Measurements from ENCODE around the gene TMEM270.
"Not testable (repeated sequence)": the region's sequence is repeated elsewhere in the genome, so short reads cannot be mapped to it uniquely, and the experiment has no call there.

Gene TMEM270, protein sequence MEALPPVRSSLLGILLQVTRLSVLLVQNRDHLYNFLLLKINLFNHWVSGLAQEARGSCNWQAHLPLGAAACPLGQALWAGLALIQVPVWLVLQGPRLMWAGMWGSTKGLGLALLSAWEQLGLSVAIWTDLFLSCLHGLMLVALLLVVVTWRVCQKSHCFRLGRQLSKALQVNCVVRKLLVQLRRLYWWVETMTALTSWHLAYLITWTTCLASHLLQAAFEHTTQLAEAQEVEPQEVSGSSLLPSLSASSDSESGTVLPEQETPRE

DNA sequence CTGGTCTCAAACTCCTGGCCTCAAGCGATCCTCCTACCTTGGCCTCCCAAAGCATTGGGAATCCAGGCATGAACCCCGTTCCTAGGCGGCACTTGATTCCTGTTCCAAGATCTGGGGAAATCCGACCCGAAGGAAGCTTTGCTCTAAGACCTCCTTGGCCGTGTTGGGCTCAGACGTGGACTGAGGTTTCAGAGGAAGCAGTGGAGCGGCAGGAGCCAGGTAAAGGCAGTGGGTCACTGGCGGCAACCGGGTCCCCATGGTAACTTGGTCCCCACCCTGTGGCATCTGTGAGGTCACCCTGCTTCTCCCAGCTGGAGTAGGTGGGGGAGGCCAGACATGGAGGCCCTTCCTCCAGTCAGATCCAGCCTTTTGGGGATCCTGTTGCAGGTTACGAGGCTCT lies at the start of gene TMEM270:
Gene TMEM270, plus strand, starts transcription at position 301 of the 400 bp plus-strand sequence. Its CDS starts 36 bp downstream, at position 337.
- no peak for FAIRE-seq

DNA sequence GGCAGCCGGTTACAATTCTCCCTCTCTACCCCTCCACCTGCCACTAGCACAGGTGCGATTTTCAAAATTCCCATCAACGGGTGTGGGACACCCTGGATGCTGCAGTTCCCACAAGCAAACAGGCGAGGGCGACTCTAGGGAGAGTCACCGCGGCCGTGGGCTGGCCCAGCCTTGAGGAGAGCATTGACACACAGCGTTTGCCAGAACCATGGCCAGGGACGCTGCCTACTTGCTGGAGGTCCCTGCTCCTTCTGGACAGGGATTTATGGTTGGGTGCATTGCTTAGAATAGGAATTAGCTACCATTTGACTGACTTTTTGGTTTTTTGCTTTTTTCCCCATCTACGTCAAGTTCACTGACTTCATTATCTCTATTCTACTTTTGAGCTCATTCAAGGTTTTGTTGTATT lies 49.2 kb upstream of the TMEM270 start:
- no peak for FAIRE-seq

DNA sequence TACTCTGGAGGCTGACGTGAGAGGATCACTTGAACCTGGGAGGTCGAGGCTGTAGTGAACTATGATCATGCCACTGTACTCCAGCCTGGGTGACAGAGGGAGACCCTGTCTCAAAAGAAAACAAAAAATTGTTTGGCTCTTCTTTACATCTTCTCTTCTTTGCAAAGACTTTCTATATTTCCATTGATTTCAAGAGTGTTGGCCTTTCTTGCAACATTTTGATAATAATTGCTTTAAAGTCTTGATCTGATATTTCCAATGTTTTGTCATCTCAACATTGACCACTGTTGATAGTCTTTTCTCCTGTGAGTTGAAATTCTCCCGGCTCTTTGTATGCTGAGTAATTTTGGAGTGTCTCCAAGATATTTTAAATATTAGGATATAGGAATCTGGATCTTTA lies 48.0 kb upstream of the TMEM270 start:
- FAIRE-seq: no peak

DNA sequence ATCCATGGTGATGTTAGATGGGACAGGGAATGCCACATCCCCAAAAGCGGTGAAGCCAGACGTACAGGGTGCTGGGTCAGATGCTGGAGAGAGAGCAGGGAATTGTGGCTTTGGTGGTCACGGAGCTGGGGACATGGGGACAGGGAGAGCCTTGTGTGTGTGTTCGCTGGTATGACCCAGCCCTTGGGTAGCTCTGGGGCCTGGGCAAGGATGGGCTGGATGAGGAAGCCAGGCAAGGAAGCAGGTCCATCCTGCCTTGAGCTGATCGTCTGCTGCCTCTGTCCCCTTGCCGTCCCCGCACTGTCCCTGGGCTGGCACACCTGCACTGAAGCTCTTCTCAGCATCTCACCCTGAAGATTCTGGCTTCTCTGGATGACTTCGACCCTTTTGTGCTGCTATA lies 45.5 kb upstream of the TMEM270 start:
- no peak for FAIRE-seq

DNA sequence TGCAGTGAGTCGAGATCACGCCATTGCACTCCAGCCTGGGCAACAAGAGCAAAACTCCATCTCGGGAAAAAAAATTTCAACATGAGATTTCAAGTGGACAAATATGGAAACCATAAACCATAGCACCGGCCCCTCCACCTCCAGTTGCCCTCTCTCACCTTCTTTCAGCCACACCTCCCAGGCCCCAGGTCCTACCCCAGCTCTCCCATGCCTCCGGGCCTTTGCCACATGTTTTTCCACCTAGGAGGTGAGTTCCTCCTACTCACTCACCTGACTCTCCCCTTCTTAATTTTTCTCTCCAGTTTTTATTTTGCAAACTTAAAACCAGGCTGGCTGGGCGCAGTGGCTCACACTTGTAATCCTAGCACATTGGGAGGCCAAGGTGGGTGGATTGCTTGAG lies 43.8 kb upstream of the TMEM270 start:
- no peak for FAIRE-seq

DNA sequence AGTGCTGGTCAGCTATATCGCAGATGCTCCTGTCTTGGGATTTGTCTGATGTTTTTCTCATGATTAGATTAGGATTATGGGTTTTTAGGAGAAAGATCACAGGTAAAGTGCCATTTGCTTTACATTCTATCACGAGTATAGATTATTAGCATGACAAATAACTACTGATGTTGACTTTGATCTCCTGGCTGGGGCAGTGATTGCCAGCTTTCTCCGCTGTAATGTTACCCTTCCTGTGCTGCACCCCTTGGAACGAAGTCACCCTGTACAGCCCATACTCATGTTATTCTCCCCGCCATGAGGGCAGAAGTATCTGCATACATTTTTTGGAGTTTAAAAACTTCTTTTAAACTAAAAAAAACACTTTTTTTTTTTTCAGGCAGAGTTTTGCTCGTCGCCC lies 40.9 kb upstream of the TMEM270 start:
- no peak for FAIRE-seq

DNA sequence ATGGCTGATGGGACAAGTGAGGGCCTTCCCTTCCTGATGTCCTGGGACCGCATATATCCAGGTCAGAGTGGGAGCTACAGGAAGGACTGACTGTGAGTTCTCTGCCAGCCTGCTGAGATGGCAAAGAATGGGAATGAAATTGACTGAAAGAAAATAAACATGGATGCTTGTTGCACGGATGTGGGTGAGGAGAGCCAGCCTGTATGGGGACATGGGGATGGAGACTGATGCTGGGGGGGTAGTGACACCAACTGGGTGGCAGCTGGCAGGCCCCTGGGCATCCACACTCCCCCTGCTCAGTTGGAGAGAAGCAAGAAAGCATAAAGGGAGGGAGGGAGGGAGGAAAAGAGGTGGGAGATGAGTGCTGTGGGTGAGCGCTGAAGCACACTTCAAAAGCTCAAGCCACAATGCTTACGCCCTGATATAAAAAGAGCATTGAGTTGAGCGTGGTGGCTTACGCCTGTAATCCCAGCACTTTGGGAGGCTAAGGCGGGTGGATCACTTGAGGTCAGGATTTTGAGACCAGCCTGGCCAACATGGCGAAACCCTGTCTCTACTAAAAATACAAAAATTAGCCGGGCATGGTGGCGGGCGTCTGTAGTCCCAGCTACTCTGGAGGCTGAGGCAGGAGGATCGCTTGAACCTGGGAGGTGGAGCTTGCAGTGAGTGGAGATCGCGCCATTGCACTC lies 39.2 kb upstream of the TMEM270 start:
- FAIRE-seq: not testable (repeated sequence)

DNA sequence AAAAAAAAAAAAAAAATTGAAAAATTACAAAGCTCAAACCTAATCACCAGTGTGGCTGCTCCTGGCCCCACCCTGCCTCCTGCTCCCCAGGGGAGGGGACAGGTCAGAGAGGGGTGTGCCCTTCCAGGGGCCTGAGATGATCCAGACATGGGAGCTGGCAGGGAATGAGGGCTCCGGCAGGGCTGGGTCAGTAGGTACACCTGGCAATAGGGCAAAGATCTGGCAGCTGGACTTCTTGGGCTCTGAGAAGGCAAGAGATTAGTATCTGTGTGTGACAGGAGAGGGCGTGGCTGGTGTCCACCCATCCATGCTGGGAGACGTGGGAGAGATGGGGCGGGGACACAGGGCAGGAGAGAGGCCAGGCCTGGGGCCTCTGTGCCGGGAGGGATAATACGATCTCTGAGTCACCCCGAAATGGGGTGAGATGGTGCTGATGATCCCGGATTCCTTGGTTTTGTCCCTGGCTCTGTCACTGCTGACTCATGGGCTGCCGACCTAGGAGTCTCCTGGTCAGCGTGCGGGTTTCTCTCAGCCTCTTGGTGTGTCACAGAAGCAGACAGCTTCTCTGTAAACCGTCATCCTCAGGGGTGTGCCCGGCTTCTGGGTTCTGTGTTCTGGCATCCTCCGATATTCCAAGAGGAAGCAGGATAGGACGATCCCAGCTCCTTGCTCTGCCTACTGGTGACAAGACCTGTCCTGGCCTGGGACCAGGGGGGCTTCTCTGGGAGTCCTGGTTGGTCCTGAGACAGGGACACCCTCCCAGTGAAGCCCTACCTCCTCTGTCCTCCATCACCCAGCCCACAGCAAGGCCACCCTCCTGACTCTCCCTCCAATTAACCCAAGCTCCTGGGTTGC lies 38.4 kb upstream of the TMEM270 start:
- FAIRE-seq: no peak

DNA sequence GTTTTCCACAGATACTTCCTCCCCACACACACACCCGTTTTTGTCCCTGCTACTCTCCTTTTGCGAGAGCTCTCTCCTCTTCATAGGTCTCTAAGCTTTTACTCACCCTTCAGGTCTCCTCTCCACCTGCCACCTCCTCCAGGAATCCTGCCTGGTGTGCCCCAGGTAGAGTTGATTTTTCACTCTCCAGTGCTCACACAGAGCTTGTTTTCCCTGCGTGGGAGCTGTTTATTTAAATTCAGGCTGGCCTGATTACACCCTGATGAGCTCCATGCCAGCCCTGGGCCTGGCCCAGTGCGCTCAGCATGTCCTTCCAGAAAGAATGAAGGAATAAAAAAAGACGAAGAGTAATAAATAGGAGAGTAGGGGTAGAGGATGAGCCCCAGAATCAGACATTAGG lies 37.7 kb upstream of the TMEM270 start:
- no peak for FAIRE-seq

DNA sequence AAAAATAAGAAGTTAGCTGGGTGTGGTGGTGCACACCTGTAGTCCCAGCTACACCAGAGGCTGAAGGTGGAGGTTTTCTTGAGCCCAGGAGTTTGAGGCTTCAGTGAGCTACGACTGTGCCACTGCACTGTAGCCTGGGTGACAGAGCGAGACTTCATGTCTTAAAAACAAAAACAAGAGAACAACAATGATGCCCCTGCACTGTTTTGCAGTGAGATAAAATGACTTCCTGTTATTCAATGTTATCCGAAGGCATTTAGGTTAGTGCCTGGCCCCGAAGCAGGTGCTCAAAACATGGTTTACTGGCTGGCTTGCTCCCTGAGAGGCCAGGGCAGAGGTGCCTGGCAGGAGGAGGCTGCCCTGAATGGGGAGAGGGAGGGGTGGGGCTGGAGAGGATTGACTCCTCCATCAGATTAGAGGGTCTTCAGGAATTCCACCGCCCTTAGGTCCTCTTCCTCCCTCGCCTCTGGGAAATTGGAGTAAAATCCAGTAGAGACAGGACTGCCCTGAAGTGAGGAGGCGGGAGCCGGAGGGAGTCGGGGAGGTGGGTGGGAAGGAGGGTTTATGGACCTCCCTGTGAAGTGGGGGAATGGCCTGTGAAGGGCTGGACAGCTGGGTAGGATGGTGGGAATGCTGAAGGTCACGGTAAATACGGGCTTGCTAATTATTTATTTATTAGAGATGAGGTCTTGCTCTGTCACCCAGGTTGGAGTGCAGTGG lies 36.9 kb upstream of the TMEM270 start:
- no peak for FAIRE-seq

DNA sequence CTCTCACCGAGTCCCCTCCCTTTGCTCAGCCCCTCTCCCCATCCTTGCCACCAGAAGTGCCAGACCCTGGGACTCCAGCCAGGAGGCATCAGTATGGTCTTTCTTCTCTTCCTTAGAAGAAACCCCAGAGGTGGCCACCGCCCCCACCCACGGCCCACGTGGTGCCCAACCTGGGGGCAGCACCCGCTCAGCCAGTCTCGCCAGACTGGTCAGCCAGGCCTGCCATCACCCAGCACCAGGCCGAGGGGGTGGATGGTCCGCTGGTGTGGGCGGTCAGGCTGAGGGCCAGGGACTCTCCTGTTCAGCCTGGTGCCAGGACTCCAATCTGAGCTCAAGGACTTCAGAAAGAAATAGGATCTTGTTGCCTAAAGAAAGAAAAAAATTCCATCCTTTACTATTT lies 36.0 kb upstream of the TMEM270 start:
- no peak for FAIRE-seq

DNA sequence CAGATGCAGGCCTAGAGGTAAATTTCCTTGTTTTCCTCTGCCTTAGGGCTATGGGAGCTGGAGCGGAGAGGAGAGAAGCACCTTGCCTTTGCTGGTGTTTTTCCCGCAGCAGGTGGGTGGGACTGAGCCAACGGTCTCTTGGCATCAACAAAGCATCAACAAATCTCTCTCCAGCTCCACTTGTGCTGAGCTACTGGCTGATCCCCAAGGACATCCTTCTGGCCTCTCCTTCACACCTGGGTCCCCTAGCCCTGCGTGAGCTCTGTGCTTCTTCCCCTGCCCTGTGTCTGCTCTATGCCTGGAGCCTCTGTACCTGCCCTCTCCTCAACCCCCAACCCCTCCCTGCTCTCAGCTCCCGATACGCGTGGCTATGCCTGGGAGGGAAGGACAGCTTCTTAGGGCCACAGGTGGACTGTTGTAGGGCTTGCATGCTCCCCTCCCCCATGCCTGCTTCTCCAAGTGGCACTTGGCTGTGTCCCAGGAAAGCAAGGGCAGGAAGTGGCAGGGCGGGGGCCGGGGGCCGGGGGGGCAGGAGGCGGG lies 33.3 kb upstream of the TMEM270 start:
- FAIRE-seq: no peak

DNA sequence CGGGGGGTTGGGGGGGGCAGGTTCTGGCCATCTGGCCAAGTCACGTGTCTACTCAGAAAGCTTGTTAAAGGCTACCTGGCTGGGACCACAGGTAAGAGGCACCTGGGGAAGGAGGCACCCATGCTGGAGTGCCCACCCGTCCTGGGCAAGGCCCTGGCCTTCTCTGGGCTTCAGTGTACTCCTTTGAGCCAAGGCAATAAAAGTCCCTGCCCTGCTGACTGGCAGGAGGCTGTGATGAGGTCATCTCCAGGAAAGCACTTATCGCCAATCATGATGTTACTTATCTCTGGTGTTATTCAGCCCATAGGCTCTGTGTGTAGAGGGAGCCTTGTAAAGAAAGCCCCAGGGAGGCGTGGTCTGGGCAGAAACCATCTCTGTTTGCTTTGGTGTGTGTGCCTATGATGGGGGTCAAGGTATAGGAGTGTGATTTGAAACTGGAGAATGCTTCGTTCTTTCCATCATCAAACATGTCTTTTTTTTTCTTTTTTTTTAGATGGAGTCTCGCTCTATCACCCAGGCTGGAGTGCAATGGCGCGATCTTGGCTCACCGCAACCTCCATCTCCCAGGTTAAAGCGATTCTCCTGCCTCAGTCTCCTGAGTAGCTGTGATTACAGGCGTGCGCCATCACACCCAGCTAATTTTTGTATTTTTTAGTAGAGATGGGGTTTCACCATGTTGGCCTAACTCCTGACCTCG lies 32.7 kb upstream of the TMEM270 start:
- FAIRE-seq: no peak

DNA sequence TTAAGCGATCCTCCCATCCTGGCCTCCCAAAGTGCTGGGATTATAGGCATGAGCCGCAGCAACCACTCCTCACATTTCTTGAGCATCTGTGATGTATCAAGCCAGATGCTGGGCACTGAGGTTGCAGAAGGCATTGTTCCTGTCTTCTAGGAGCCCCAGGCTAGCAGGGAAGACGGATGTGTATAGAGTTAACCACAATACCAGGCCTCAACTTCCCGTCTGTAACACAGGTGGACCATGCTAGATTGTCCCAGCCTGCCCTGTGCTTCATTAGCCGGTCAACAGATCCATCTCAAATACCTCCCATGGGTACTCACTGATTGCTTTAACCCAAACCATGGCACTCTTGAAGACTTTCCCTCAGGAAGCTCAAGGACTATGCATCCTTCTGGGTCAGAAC lies 32.0 kb upstream of the TMEM270 start:
- FAIRE-seq: no peak

DNA sequence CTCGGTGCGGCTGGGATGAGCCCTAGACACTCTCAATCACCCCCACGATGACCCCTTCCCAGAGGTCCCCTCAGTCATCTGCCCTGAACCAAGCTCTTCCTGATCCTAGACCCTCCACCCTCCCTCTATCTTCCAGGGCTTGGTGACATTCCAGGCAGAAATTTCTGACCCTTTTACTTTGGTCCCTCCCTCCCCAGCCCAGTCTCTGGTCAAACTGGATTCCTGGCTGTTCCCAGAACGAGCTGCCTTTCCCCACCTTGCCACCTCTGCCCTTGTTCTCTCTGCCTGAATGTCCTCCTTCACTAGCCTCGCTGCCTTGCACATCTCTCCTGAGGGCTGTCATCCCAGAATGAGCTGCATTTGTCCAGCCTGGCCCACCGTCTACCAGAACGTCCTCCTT lies 31.5 kb upstream of the TMEM270 start:
- no peak for FAIRE-seq

DNA sequence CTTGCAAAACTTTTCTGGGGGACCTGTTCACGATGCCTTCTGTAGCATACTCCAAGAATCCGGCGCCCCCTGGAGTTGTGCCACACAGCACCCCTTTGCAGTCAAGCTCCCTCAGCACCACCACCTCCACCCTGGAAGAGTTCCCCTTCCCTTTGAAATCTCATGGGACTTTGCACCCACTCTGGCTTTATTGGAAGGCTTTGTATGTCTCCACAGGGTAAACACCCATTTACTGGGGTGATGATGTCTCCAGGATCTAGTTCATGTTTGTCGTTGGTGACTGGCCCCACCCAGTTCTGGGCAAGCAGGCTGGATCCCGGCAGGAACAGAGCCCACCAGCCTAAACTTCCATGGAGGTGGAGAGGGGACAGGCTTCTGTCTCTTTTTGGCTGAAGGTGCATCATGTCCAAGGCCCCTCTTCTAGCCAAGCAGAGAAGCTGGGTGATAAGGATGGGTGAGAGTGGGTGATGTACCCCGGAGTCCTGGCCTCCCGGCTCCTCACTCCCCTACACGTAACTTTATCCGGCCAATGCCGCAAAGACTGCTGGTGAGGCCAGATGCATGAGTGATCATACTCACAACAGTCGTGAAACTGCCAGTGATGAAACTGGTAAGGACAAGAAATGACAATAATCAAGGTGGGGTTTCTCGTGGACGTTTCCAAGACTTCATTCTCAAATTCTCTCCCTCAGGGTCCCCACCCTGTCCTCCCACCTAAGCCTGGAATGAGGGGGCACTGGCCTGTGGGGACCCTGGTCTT lies 30.9 kb upstream of the TMEM270 start:
- FAIRE-seq: no peak

DNA sequence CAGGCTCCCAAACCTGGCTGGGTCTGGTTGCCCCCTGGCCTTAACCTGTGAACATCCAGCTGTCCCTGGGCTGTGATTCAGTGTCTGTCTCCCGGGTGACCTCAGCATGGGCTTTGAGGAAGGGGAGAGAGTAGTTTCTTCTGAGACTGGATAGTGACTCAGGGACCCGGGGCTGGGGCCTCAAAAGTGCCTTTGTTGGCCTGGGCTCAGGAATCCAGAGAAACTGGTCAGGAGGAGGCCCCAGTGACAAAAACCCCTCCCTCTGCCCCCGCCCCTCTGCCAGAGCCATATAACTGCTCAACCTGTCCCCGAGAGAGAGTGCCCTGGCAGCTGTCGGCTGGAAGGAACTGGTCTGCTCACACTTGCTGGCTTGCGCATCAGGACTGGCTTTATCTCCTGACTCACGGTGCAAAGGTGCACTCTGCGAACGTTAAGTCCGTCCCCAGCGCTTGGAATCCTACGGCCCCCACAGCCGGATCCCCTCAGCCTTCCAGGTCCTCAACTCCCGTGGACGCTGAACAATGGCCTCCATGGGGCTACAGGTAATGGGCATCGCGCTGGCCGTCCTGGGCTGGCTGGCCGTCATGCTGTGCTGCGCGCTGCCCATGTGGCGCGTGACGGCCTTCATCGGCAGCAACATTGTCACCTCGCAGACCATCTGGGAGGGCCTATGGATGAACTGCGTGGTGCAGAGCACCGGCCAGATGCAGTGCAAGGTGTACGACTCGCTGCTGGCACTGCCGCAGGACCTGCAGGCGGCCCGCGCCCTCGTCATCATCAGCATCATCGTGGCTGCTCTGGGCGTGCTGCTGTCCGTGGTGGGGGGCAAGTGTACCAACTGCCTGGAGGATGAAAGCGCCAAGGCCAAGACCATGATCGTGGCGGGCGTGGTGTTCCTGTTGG lies 30.0 kb upstream of the TMEM270 start, which contains the start of gene CLDN4:
Gene CLDN4, plus strand, starts transcription at position 316 of the 903 bp plus-strand sequence. Its CDS starts 206 bp downstream, at position 522.
- no peak for FAIRE-seq

DNA sequence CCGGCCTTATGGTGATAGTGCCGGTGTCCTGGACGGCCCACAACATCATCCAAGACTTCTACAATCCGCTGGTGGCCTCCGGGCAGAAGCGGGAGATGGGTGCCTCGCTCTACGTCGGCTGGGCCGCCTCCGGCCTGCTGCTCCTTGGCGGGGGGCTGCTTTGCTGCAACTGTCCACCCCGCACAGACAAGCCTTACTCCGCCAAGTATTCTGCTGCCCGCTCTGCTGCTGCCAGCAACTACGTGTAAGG lies 29.4 kb upstream of the TMEM270 start:
- no peak for FAIRE-seq

DNA sequence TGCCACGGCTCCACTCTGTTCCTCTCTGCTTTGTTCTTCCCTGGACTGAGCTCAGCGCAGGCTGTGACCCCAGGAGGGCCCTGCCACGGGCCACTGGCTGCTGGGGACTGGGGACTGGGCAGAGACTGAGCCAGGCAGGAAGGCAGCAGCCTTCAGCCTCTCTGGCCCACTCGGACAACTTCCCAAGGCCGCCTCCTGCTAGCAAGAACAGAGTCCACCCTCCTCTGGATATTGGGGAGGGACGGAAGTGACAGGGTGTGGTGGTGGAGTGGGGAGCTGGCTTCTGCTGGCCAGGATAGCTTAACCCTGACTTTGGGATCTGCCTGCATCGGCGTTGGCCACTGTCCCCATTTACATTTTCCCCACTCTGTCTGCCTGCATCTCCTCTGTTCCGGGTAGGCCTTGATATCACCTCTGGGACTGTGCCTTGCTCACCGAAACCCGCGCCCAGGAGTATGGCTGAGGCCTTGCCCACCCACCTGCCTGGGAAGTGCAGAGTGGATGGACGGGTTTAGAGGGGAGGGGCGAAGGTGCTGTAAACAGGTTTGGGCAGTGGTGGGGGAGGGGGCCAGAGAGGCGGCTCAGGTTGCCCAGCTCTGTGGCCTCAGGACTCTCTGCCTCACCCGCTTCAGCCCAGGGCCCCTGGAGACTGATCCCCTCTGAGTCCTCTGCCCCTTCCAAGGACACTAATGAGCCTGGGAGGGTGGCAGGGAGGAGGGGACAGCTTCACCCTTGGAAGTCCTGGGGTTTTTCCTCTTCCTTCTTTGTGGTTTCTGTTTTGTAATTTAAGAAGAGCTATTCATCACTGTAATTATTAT lies 28.9 kb upstream of the TMEM270 start:
- FAIRE-seq: no peak

DNA sequence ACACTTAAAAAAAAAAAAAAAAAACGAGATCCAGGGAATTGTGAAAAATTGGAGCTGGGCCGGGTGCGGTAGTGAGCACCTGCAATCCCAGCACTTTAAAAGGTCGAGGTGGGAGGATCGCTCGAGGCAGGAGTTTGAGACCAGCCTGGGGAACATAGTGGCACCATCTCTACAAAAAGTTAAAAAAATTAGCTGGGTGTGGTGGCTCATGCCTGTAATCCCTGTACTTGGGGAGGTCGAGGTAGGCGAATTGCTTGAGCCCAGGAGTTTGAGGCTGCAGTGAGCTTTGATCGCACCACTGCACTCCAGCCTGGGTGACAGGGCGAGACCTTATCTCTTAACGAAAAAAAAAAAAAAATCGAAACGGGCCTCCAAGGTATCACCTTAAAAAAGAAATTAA lies 28.2 kb upstream of the TMEM270 start:
- no peak for FAIRE-seq

All from TTC549 (cell line).